Femur (tissue), 1 donor: ENCODE measurements around the gene RASSF7.

Source experiments
- DNase-seq: peaks from one replicate; pipeline ENCODE4 v3.0.0-alpha.2; 2017

Gene RASSF7

DNA sequence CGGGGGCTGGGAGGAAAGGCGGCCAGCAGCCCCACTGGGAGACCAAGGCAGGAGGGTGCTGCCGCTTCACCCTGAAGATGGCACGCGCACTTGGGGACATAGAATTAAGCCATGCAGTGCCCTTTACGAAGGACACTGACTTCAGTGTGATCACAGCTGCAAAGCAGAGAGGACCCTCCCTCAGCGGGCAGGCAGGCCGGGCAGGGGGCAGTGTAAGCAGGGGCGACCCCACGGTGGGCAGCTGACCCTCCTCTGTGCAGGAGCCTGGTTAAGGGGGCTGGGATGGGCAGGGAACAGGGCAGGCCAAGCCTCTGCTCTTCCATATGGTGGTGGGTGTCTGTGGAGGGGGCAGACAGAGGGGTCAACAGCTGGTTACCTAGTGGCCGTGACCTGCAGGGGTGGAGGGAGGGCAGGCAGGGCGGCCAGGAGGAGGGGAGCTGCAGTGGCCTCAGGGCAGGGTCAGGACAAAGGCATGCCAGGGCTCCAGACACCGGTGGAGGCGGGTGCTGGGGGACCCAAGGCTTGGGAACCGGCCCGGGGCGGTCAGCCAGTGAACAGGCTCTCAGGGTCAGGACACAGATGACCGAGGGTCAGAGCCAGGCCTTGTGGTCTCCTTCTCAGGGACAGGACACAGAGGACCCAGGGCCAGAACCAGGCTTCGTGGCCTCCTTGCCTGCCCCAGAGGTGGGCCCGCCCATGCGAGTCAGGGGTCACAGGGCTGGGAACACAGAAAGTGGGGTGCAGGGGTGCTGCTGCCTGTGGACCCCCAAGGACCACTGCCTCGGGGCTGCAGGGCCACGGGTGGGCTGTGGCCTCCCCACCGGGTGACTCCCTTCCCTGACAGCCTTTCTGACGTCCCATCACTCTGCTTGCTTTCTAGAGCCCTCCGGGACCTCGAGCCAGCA, 7.4 kb upstream of the RASSF7 start:
- no peak for DNase-seq

DNA sequence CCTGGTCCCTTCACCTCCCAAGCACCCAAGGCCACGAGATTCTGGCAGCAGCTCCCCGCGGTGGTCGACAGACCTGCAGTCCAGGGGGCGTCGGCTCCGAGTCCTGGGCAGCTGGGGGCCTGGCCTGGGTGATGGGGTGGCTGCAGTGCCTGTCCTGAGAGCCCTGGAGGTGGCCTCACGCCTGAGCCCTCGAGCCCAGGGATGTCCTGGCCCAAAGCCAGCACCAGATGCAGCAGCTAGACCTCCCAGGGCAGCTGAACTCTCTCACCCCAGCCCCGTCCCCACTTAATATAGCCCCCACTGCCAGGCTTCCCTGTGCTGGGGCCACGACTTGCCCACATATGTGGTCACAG, 6.8 kb upstream of the RASSF7 start:
- DNase-seq: no peak

DNA sequence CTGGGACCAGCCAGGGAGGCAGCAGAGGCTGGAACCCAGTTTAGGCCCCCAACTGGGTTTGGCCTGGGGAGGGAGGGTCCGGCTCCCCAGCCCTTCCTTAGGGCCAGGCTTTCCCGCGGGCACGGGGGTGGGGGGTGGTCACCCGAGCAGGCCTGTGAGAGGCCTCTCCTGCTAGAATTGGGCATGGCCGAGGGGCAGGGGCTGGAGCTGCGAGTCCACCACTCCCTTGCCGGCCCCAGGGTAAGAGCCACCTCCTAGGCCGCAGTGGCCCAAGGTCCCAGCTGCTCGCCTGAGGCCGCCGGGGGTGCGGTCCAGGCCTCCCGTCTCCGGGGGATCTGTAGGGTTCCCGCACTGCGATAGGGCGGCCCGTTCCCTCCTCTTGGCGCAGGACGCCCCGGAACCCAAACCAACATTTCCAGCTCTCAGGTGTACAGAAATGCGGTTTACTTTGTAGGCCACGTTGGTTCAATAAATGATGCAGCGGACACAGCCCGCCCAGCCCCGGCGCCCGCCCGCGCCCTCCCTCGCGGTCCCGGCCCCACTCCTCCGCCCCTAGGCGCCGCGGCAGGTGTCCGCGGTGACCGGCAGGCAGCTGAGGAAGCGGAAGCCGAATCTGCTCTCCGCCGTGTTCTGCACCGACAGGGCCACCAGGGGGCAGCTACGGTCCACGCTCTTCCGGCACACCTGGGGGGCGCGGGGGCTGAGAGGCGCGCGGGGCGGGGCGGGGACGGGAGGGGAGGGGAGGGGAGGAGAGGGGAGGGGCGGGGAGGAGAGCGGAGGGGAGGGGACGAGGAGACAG, 6.1 kb upstream of the RASSF7 start:
- no peak for DNase-seq

DNA sequence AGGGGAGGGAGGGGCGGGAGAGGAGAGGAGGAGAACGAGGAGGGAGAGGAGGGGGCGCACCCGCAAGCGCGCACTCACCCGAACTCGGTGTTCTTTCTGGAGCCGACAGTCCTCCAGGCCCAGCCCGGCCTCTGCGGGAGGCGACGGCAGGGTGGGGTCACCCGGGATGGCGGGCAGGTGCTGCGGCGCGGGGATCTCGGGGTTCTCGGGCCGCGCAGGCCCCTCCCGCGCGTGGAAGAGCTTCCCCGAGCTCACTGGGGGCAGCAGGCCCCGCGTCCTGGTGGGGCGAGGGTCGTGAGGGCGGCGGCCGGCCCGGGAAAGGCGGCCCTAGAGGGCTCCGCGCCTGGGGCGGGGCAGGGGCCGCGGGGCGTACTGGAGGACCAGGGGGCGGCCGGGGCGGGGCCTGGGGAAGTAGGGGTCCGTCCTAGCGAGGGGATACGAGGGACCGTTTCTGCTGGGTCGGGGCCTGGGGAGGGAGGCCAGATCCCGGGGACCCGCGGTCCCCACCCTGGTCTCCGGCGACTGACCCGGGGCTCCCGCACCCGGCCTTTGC, 5.5 kb upstream of the RASSF7 start:
- no peak for DNase-seq

DNA sequence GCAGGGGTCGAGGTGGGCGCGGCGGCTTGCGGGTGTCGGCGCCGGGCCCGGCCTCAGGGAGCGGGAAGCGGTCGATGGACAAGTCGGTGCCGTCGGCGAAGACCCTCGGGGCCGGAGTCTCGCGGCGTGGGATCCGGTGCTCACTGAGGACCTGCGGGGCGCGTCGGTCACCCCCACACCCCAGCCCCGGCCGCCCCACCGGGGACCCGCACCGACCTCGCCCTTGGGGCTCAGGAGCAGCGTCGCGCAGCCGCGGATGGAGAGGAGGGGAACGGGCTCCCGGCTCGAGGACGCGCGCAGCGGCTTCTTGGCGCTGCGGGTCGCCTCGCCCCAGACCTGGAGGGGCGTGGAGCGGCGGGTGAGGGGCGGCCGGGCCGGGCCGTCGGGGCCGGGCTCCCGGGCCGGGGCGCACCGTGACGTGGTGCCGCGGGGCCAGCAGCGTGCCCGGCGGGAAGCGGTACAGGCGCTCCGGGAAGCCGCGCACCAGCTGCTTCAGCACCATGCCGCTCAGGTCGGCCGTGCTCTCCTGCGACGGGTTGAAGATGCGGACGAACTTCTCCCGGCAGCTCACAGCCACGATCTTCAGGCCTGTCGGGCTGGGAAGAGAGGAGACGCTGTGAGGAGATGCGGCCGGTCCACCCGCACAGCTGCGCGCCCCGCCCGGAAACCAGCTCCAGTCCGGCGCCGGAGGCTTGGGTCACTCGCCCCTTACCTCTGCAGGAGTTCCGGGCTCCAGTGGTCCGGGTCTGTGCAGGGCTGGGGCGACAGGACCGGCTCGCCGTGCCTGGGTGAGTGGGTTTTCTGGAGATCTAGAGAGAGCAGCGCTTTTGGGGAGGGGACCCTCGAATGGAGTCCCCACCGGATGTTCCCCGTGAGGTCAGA, 4.7 kb upstream of the RASSF7 start:
- DNase-seq: no peak

DNA sequence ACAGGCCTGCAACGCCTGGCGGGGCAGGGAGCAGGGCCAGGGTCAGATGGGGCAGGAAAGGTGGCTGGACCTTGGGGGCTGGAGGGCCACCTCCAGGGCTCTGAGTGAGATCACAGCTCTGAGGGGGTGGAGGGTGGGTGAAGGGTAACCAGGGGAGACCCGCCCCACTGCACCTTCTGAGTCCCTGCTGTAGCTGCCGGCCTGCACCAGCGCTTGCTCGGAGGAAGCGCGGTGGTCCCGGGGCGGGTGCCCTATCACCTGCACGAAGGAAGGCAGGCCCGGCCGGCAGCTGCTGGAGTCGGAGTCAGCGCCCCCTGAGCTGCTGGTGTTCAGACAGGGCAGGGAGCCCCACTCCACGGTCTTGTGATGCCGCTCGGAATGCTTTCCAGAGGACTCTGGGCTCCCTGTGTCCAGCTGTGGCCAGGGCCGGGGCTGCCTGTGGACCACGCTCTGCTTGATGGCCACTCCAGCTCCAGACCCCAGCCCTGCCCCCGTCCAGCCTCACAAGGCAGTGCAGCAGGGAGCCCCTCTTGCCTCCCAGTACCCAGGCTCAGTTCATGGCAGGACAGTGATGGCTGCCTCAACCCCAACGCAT, 4.0 kb upstream of the RASSF7 start:
- DNase-seq: no peak

DNA sequence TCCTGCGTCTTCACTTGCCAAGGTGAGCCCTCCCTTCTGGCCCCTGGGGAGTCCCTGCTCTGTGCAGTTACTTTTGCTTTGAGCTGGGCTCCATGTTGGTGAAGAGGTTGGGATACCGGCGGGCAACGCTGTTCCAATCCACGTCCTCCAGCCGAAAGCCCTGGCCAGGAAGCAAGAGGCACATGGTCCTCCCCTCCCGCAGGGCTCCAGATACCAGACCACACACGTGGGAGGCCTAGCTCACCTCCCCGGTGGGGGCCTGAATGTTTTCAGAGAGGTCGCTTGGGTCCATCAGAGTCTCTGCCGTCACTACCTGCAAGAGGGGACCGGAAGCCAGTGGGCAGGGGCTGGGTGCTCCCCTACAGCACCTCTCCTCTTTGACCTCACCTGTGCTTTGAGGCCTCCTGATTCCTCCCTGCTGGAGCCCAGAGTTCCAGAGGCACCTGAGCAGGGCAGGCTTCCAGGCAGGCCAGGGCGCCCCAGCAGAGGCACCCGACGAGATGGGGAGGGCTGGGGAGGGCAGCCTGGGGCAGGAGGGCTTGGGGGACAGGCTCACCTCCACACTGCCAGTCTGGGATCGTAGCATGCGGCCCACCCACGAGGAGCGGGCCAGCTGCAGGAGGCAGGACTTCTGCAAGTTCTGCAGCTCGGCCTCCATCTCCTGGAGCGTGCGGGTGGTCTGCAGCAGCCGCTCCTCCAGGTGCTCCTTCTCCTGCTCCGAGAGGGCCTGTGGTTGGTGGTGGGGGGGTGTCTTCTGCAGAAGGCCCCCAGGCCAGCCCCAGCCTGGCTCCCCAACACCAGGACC, 3.2 kb upstream of the RASSF7 start:
- DNase-seq: no peak

DNA sequence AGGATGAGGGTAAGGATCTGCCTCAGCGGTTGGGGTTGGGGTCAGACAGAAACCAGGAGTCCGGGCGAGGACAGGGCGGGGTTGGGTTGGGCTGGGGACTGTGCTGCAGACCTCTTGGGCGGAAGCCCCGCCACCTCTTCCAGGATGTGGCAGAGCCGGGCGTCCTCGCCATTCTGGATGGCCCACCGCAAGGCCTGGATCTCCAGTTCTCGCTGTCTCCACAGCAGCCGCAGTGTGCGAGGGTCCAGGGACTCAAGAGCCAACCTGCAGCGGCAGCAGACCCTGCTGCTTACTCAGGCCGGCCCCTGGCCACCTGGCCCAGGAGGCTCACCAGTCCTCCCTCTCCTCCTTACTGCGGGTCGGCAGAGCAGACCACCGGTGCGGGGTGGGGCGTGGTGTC, 2.3 kb upstream of the RASSF7 start:
- no peak for DNase-seq

DNA sequence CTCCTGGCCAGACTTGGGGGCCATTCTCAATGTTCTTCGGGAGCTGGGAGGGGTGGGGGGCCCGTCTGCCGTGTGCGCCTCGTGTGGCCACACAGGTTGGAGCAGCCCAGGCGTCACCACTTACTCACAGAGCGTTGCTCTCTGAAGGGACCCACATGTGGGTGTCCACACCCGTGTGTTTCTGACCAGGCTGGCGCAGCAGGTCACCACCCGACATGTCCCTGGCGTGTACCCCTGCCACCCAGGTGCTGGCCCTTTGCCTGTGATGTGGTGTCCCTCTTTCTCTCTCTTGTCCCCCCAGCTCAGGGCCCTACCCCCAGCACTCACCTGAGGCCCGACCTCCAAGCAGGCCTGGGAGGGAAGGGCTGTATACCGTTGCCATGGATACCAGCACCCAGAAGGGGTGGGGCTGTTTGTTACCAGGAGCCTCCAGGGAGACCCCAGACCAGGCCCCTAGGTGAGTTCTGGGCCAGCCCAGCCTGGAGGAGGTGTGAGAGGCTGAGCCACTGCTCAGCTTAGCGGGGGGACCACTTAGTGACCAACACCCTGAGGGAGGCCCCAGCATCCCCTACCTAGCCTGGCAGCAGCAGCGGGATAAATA, 1.6 kb upstream of the RASSF7 start:
- no peak for DNase-seq

DNA sequence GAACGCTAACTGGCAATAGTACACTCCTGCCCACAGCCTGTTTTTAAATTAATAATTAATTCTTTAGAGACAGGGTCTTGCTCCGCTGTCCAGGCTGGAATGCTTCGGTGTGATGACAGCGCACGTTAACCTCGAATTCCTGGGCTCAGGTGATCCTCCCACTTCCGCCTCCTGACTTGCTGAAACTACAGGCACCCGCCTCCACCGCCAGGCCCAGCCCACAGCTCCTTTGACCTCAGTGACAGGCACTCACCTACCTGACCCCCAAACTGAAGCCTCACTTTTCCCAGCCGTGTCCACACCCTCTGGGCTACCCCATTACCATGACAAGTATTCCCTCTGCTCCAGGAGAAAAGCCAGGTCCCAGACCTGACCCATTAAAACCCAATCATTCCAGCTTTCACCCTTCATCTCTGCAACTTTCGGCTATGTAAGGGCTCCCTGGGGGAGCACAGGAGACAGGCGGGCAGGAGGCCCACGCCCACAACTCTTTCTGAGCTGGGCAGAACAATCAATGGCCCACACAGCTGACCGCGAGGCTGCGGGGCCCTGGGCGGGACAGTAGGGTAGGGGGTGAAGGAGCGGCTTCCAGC, 962 bp upstream of the RASSF7 start:
- DNase-seq: no peak

DNA sequence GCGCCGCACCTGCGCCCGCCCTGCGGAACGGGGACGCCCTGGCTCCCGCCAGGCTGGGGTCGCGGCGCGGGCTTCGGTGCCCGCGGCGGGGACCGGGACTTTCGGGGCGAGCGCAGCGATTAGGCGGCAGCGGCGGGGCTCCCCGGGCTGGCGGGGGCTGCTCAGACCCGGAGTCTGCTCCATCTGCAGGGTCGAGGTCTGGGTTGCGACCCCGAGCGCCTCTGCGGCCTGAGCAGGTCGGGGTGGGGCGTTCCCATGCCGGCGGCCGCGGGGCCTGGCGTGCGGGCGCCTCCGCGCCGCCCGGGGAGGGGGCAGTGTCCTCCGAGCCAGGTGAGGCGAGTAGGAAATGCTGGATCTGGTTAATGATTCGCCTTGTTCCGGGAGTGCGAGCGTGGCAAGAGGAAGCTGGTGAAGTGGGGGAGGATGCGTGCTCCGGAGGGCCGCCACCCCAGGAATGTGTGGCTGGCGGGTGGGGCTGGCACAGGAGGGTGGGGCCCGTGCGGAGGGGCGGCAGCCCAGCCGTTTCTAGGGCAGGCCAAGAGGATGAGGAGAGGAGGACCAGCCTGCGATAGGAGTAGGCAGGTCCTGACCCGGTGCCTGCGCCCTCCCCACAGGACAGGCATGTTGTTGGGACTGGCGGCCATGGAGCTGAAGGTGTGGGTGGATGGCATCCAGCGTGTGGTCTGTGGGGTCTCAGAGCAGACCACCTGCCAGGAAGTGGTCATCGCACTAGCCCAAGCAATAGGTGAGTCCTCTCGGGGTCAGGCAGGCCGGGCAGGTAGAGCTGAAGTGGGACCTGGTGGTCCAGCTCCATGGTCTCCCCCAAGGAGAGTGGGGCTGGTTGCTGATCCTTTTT, 606 bp downstream of the RASSF7 start:
- DNase-seq: no peak

DNA sequence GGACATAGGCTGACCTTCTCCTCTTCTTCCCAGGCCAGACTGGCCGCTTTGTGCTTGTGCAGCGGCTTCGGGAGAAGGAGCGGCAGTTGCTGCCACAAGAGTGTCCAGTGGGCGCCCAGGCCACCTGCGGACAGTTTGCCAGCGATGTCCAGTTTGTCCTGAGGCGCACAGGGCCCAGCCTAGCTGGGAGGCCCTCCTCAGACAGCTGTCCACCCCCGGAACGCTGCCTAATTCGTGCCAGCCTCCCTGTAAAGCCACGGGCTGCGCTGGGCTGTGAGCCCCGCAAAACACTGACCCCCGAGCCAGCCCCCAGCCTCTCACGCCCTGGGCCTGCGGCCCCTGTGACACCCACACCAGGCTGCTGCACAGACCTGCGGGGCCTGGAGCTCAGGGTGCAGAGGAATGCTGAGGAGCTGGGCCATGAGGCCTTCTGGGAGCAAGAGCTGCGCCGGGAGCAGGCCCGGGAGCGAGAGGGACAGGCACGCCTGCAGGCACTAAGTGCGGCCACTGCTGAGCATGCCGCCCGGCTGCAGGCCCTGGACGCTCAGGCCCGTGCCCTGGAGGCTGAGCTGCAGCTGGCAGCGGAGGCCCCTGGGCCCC, 1.4 kb downstream of the RASSF7 start:
- no peak for DNase-seq

DNA sequence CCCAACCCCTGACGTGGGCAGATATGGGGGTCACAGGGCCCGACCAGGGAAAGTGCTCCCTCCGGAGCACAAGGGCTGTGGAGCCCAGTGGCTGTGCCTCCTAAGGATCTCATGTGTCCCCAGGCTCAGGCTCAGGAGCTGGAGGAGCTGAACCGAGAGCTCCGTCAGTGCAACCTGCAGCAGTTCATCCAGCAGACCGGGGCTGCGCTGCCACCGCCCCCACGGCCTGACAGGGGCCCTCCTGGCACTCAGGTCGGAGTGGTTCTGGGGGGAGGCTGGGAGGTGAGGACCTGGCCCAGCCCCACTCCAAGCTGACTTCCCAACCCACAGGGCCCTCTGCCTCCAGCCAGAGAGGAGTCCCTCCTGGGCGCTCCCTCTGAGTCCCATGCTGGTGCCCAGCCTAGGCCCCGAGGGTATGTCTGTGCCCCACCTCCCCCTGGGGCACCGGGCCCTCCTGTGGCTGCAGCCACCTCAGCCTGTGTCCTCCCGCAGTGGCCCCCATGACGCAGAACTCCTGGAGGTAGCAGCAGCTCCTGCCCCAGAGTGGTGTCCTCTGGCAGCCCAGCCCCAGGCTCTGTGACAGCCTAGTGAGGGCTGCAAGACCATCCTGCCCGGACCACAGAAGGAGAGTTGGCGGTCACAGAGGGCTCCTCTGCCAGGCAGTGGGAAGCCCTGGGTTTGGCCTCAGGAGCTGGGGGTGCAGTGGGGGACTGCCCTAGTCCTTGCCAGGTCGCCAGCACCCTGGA, 2.5 kb downstream of the RASSF7 start:
- DNase-seq: no peak

DNA sequence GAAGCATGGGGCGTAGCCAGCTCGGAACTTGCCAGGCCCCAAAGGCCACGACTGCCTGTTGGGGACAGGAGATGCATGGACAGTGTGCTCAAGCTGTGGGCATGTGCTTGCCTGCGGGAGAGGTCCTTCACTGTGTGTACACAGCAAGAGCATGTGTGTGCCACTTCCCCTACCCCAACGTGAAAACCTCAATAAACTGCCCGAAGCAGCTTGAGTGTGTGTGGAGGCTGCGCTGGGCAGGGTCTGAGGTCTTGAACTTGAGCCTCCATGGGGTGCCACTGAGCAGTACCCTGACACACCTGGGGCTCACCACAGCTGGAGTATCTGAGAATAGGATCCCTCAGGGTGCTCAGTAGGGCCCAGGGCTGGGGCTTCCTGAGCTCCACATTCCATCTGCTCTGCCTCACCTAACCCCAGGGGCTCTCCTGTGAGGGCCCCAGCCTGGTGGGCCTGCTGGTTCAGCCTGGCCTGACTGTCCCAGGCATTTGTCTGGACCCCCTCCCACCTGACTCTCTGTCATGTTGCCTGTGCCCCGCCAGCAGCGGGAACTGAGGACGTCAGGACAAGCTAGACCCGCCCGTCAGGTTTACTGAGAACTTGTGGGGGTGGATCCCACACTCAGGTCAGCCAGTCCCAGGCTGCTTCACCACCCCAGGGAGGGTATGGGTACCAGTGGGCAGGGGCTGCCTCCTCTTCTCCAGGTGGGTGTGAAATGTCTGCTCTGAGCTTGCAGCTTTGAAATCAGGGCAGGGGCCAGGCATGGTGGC, 3.2 kb downstream of the RASSF7 start:
- no peak for DNase-seq

DNA sequence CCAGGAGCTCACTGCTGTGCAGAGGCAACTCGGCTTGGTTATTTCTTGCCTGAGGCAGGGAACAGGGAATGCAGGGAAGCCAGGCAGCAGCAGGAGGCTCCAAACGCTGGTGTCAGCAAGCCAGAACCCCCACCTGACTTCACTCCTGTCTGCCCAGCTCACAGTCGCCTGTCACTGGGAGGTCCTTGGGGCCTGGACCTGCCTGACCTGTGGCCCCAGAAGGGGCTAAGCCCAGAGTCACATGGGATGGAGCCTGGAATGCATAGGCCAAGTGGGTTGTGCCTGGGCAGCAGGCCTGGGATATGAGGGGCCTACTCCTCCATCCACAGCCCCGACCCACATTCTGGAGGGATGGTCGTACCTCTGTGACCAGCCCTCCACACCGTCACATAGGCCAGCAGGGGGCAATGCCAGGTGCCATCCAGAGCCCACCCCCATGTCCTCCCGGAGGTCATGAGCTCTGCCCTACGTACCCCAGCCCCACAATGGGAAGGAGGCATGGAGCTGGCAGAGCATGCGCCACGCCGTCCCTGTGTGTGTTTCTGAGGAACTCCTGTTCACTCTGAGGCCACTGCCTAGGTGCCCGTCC, 5.2 kb downstream of the RASSF7 start:
- DNase-seq: no peak

DNA sequence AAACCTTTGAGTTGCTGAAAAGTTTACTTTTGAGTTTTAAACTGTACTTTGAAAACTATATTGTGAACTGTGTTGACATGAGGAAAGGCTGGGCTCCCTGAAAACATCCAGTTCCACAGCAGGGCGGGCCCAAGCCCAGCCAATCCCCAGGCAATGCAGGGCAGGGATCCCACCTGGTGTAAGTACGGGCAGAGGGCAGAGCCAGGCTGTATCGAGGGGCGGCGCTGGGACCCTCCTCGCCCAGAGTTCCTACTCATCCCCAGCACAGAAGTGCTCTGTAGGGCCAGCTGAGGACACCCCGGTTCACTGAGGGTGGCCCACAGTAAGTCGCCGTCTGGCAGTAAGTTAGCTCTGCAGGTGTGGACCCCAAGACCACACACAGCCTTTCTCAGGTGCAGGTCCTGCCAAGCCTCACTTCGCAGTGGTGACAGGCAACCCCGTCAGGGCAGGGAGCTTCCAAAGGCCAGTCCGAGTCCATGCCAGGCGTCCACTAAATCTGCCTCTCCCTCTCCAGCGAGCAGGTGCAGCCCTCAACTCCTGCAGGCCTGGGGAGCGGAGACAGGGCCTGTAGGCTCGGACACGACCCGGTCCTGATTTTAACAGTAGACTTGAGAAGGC, 6.3 kb downstream of the RASSF7 start:
- DNase-seq: peak; percentile 23
